Activated CD4-positive, alpha-beta T cell treated with anti-CD3 and anti-CD28 coated beads for 24 hours (primary cell): ENCODE results near the gene HNRNPLL.

ENCODE experiments used
- DNase-seq, 2 donors: peaks; one replicate each; pipeline ENCODE4 v3.0.0-alpha.2; 2020; ENCODE audit warnings: low read depth in 2 of 2

Gene HNRNPLL

GRCh38 chr2:38528008-38528442, 74.7 kb downstream of the HNRNPLL start:
- peak in 1 of 2 donors; percentile 50 for DNase-seq

GRCh38 chr2:38527338-38528007, 75.3 kb downstream of the HNRNPLL start:
- no peak for DNase-seq

GRCh38 chr2:38526195-38526594, 76.5 kb downstream of the HNRNPLL start:
- no peak for DNase-seq

GRCh38 chr2:38524580-38524979, 78.1 kb downstream of the HNRNPLL start:
- no peak for DNase-seq

- no peak for DNase-seq
These were observed 78.8 kb downstream of the HNRNPLL start for GRCh38 chr2:38523728-38524437.

GRCh38 chr2:38522754-38523349, 79.9 kb downstream of the HNRNPLL start:
- no peak for DNase-seq

- no peak for DNase-seq
These were observed 80.9 kb downstream of the HNRNPLL start for GRCh38 chr2:38521835-38522234.

- DNase-seq: no peak
These were observed 85.4 kb downstream of the HNRNPLL start for GRCh38 chr2:38517284-38517683.

- DNase-seq: no peak
These were observed 86.2 kb downstream of the HNRNPLL start for GRCh38 chr2:38516526-38516925.

- DNase-seq: no peak
These were observed 86.6 kb downstream of the HNRNPLL start for GRCh38 chr2:38516122-38516521.

- no peak for DNase-seq
These were observed 87.3 kb downstream of the HNRNPLL start for GRCh38 chr2:38515155-38516074.

GRCh38 chr2:38514603-38515154, 88.0 kb downstream of the HNRNPLL start:
- no peak for DNase-seq

GRCh38 chr2:38512211-38512610, 90.5 kb downstream of the HNRNPLL start:
- DNase-seq: no peak
